Esophagus muscularis mucosa (tissue), 4 donors: Measurements from ENCODE around the gene PLD4. TPM values are rescaled to one million over a fixed set of nuclear protein-coding genes. Genes with fewer than 3 reads are reported as not detected.

ENCODE experiments used
- DNase-seq: peaks from one replicate; pipeline ENCODE4 v3.0.0-alpha.2; 2017; ENCODE audit errors: extremely low spot score
- H3K27ac ChIP-seq, 4 donors: fragments of 200-600 bp; sonication (generic); replicated peaks in 1 of 4; 1 replicate in 3 of 4; 2 replicates in 1 of 4; pipeline ENCODE4 v1.5.1; 2016 to 2019; ENCODE audit warnings: mild to moderate bottlenecking in 1 of 4
- H3K27me3 ChIP-seq, 4 donors: fragments of 200-600 bp; sonication (generic); one replicate each; pipeline versions ENCODE4 v1.5.1 to v1.6.0; 2016 to 2019
- H3K36me3 ChIP-seq, 4 donors: fragments of 200-600 bp; sonication (generic); one replicate each; pipeline ENCODE4 v1.5.1; 2016 to 2019
- H3K4me1 ChIP-seq, 4 donors: fragments of 200-600 bp; sonication (generic); one replicate each; pipeline ENCODE4 v1.5.1; 2016 to 2019
- H3K4me3 ChIP-seq, 4 donors: fragments of 200-600 bp; sonication (generic); 1 replicate in 2 of 4; 2 replicates in 2 of 4; pipeline ENCODE4 v1.5.1; 2016 to 2019; ENCODE audit warnings: mild to moderate bottlenecking in 4 of 4, moderate library complexity in 1 of 4
- H3K9me3 ChIP-seq, 4 donors: fragments of 200-600 bp; sonication (generic); 1 replicate in 3 of 4; 2 replicates in 1 of 4; pipeline ENCODE4 v1.5.1; 2016 to 2019
- EP300 ChIP-seq: sonication (generic); formaldehyde crosslinking; IDR thresholded peaks from one replicate; pipeline ENCODE4 v1.6.1; 2017; ENCODE audit warnings: antibody characterized with exemption
- POLR2A ChIP-seq: fragments of 450-650 bp; IDR thresholded peaks from one replicate; pipeline ENCODE4 v1.6.1; 2017; ENCODE audit warnings: antibody characterized with exemption, moderate library complexity, mild to moderate bottlenecking, low read depth
- POLR2AphosphoS5 ChIP-seq, 2 donors: sonication (generic); formaldehyde crosslinking; IDR thresholded peaks; one replicate each; pipeline ENCODE4 v1.6.1; 2017; ENCODE audit warnings: antibody characterized with exemption in 2 of 2
- WGBS: methylation state at CpG from one replicate; pipeline ENCODE4 v1.1.5; 2018; 5-methylcytosine and 5-hydroxymethylcytosine counted together
- intact Hi-C: fragments of 100-400 bp; cut with DNase I; formaldehyde crosslinking; loops from one replicate; pipeline ENCODE4 v1.15.1; 2023
- total RNA-seq, 4 donors: library from RNA; depleted of rRNA; stranded (reverse); fragments of >200 nt; gene quantifications; one replicate each; pipeline versions ENCODE4 v1.1.0 to v1.2.1, GENCODE V29; 2016
- TF ChIP-seq, protein P1 (sequence below), 3 experiments: fragments of 200-600 bp in 2 of 3; fragments of 450-650 bp in 1 of 3; sonication (generic) in 2 of 3; IDR thresholded peaks; one replicate each; pipeline ENCODE4 v1.5.1; 2017 to 2019; ENCODE audit warnings: antibody characterized with exemption in 3 of 3, mild to moderate bottlenecking in 2 of 3, moderate library complexity in 1 of 3

PLD4 gene, protein sequence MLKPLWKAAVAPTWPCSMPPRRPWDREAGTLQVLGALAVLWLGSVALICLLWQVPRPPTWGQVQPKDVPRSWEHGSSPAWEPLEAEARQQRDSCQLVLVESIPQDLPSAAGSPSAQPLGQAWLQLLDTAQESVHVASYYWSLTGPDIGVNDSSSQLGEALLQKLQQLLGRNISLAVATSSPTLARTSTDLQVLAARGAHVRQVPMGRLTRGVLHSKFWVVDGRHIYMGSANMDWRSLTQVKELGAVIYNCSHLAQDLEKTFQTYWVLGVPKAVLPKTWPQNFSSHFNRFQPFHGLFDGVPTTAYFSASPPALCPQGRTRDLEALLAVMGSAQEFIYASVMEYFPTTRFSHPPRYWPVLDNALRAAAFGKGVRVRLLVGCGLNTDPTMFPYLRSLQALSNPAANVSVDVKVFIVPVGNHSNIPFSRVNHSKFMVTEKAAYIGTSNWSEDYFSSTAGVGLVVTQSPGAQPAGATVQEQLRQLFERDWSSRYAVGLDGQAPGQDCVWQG
- total RNA-seq, result under 1 TPM; under 0.01 to 0.50 (median 0.15) TPM

DNA sequence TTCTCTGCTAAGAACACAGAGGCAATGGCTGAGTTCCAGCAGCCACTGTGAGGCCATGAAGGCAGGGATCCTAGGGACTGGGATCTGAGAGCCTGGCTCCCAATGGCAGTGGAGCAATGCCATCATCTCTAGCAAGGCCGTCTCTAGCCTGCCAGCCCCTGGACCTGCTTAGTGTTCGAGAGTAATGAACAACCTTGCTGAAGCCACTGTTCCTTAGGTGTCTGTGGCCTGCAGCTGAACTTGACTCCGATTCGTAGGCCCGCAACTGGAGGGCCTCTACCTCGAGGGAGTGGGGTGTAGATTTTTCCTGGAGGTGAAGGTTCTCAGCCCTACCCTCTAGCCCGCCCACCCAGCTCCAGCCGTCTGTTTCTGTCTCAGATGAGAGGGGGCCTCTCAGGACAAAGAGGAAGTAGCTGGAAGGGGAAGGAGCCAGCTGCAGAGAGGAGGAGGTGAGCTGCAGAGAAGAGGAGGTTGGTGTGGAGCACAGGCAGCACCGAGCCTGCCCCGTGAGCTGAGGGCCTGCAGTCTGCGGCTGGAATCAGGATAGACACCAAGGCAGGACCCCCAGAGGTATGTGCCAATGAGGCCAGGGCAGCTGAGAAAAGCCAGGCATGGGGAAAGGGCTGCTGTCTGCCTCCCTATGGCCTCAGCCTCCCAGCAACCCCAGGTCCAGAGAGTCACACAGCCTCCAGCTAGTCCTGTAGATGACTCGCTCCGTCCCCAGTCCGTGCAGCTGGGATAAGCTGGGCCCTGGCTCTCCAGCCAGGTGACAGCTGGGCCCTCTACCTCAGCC, at the start of gene PLD4:
Gene PLD4 (plus strand): TSS at position 459 of the 793 bp plus-strand sequence. CDS start 2,262 bp downstream, outside the sequence.
- Histone ChIP-seq H3K9me3 (peaks cover 0 to 7% (median 6%) of the 10 kb centered on the region in 4 donors), H3K36me3 (no peaks in the 10 kb centered on the region), H3K4me3 (no peak within 1 kb of the TSS), H3K4me1 (peaks cover 0 to 4% (median 0%) of the 10 kb centered on the region in 4 donors), H3K27me3 (no peaks in the 10 kb centered on the region), H3K27ac (no peak within 1 kb of the TSS)
- TF ChIP-seq POLR2AphosphoS5 (IDR thresholded peaks at IDR 0.05), result no peak
- no peak for TF ChIP-seq EP300
- TF ChIP-seq, protein P1, sequence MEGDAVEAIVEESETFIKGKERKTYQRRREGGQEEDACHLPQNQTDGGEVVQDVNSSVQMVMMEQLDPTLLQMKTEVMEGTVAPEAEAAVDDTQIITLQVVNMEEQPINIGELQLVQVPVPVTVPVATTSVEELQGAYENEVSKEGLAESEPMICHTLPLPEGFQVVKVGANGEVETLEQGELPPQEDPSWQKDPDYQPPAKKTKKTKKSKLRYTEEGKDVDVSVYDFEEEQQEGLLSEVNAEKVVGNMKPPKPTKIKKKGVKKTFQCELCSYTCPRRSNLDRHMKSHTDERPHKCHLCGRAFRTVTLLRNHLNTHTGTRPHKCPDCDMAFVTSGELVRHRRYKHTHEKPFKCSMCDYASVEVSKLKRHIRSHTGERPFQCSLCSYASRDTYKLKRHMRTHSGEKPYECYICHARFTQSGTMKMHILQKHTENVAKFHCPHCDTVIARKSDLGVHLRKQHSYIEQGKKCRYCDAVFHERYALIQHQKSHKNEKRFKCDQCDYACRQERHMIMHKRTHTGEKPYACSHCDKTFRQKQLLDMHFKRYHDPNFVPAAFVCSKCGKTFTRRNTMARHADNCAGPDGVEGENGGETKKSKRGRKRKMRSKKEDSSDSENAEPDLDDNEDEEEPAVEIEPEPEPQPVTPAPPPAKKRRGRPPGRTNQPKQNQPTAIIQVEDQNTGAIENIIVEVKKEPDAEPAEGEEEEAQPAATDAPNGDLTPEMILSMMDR (IDR thresholded peaks at IDR 0.05), result no peak
- no peak for TF ChIP-seq POLR2A
- 59% methylated on average over 7 of the region's 14 CpGs for WGBS
- no peak for DNase-seq
- intact Hi-C loops, result no loop called here

DNA sequence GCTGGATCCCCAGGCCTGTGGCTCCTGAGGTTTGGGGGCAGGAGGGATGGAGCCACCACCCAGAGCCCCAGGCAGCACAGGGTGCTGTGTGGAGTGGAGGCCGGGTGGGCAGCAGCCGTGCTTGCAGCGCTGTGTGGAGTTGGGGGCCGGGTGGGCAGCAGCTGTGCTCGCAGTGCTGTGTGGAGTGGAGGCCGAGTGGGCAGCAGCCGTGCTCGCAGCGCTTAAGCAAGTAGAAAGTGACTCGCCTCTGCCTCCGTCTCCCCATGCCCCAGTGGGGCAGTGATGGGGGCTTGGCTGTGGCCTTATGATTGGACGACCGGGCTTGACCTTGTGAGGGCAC, 49.3 kb upstream of the PLD4 start:
- intact Hi-C loops, result no loop called here
- Histone ChIP-seq H3K27me3 (no peaks in the 10 kb centered on the region), H3K4me1 (peaks cover 0 to 37% (median 14%) of the 10 kb centered on the region in 4 donors), H3K4me3 (no peak overlapping the region), H3K9me3 (no peaks in the 10 kb centered on the region), H3K36me3 (peaks cover 8 to 38% (median 22%) of the 10 kb centered on the region in 4 donors), H3K27ac (no peak overlapping the region)
- whole genome bisulfite sequencing, result 94% methylated on average over 10 of the region's 13 CpGs
- no peak for DNase-seq
- TF ChIP-seq, protein P1 (IDR thresholded peaks at IDR 0.05), result no peak
- TF ChIP-seq POLR2A (no peak), POLR2AphosphoS5 (IDR thresholded peaks at IDR 0.05) (no peak), EP300 (no peak)

DNA sequence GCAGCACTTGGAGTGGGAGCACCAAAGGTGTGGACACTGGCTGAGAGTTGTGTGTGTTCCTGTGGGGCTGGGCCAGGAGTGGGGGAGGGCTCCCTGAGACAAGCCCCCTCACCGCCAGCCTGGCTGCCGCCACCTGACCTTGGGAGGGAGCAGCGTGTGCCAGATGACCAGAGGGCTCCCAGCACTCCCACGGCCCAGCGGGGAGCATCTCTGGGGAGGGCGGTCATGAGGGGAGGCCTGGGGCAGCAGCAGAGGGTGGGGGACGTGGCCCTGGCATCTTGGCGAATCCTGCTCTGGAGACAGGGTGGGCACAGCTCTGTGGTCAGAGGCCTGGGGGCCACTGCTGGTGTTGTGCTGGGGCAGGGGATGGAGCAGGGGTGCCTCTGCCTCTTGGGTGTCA, 48.9 kb upstream of the PLD4 start:
- H3K4me1 ChIP-seq, result peaks cover 0 to 33% (median 14%) of the 10 kb centered on the region in 4 donors
- H3K36me3 ChIP-seq, result peaks cover 8 to 42% (median 26%) of the 10 kb centered on the region in 4 donors
- no peaks in the 10 kb centered on the region for H3K9me3 ChIP-seq
- H3K27ac ChIP-seq, result no peak overlapping the region
- no peak overlapping the region for H3K4me3 ChIP-seq
- no peak for DNase-seq
- TF ChIP-seq POLR2AphosphoS5 (IDR thresholded peaks at IDR 0.05), result no peak
- WGBS, result 95% methylated on average over 7 of the region's 8 CpGs
- intact Hi-C loops, result no loop called here
- H3K27me3 ChIP-seq, result no peaks in the 10 kb centered on the region

DNA sequence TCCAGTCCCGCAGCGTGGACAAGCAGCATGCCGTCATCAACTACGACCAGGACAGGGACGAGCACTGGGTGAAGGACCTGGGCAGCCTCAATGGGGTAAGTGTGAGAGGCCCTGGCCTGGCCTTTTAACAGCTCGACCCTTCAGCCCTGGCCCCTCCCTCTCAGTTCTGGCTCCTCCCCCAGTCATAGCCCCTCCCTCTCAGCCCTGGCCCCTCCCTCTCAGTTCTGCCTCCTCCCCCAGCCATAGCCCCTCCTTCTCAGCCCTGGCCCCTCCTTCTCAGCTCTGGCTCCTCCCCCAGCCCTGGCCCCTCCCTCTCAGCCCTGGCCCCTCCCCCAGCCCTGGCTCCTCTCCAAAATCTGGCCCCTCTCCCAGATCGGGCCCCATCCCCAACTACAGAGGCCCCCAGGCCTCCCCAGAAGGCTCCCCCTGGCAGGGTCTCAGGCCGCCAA, 48.4 kb upstream of the PLD4 start:
- no peak for TF ChIP-seq POLR2AphosphoS5 (IDR thresholded peaks at IDR 0.05)
- TF ChIP-seq POLR2A, result no peak
- no peak for TF ChIP-seq EP300
- TF ChIP-seq, protein P1 (IDR thresholded peaks at IDR 0.05), result no peak

More for the DNA sequence above, 48.4 kb upstream of the PLD4 start:
- no peak overlapping the region for H3K4me3 ChIP-seq
- DNase-seq, result no peak
- 88% methylated on average over 5 of the region's 8 CpGs for WGBS
- H3K9me3 ChIP-seq, result no peaks in the 10 kb centered on the region
- H3K4me1 ChIP-seq, result peaks cover 3 to 28% (median 14%) of the 10 kb centered on the region in 4 donors
- H3K36me3 ChIP-seq, result peaks cover 8 to 47% (median 29%) of the 10 kb centered on the region in 4 donors
- no peaks in the 10 kb centered on the region for H3K27me3 ChIP-seq
- H3K27ac ChIP-seq, result no peak overlapping the region
- intact Hi-C loops, result no loop called here
